ENCODE data around the gene SPAG17. TPM values are rescaled to one million over a fixed set of nuclear protein-coding genes. Genes with fewer than 3 reads are reported as not detected.

The SPAG17 gene
- total and polyA plus RNA-seq, 8 donors = 1.3 to 18.3 (median 9.7) TPM

DNA sequence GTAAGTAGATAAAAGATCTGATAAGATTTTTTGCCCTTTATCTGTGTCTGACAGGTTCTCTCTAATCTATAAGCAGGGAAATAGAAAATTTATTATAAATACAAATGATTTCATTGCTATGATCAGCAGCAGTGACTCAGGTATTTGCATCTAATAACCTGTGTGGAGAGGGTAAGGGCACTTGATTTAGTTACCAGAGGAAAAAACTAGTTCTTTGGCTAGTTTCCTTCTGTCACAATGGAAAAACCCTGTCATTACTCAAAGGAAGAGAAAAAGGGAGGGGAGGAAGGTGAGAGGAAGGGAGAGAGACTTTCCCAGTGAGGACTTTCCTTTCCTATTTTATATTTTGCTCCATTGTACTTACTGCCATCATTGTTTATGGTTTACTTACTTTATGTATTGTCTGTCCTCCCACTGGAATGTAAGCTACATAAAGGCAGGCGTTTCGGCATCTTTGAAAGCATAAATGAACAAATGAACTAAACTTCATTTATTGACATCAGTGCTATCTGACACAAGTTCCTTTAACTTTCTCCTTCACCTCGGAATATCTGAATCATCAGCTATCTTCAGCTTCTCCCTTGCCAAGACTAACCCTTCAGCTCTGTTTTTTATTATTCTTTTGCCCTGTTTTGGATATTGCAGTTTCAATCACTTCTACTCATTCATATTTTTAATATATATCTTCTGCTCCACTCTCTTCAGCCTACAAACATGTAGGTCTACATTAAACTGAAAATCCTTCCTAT is 220.6 kb downstream of the SPAG17 start:
- Histone ChIP-seq H3K4me3 (no peak overlapping the region), H3K27ac (no peak overlapping the region), H3K27me3 (no peaks in the 10 kb centered on the region), H3K9me3 (no peaks in the 10 kb centered on the region), H3K4me1 (no peaks in the 10 kb centered on the region), H3K36me3 (peaks cover 0 to 21% of the 10 kb centered on the region in 2 donors)
- TF ChIP-seq, protein P1, sequence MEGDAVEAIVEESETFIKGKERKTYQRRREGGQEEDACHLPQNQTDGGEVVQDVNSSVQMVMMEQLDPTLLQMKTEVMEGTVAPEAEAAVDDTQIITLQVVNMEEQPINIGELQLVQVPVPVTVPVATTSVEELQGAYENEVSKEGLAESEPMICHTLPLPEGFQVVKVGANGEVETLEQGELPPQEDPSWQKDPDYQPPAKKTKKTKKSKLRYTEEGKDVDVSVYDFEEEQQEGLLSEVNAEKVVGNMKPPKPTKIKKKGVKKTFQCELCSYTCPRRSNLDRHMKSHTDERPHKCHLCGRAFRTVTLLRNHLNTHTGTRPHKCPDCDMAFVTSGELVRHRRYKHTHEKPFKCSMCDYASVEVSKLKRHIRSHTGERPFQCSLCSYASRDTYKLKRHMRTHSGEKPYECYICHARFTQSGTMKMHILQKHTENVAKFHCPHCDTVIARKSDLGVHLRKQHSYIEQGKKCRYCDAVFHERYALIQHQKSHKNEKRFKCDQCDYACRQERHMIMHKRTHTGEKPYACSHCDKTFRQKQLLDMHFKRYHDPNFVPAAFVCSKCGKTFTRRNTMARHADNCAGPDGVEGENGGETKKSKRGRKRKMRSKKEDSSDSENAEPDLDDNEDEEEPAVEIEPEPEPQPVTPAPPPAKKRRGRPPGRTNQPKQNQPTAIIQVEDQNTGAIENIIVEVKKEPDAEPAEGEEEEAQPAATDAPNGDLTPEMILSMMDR (IDR thresholded peaks at IDR 0.05) = no peak
- no peak for DNase-seq
- no peak for ATAC-seq
- intact Hi-C loops (cut with DNase I) = no loop called here

- DNase-seq (no peak), ATAC-seq (no peak)
- intact Hi-C loops (cut with DNase I) = no loop called here
- Histone ChIP-seq H3K36me3 (peaks cover 0 to 72% of the 10 kb centered on the region in 2 donors), H3K27ac (no peak overlapping the region), H3K4me3 (no peak overlapping the region), H3K27me3 (no peaks in the 10 kb centered on the region), H3K4me1 (no peaks in the 10 kb centered on the region), H3K9me3 (no peaks in the 10 kb centered on the region)
- TF ChIP-seq, protein P1 (IDR thresholded peaks at IDR 0.05) = no peak
Measured at GRCh38 chr1:117959364-117959763, 225.7 kb downstream of the SPAG17 start.

- intact Hi-C loops (cut with DNase I) = no loop called here
- ATAC-seq (no peak), DNase-seq (no peak)
- TF ChIP-seq, protein P1 (IDR thresholded peaks at IDR 0.05) = no peak
- Histone ChIP-seq H3K4me3 (no peak overlapping the region), H3K27me3 (no peaks in the 10 kb centered on the region), H3K4me1 (no peaks in the 10 kb centered on the region), H3K27ac (no peak overlapping the region), H3K36me3 (peaks cover 6 to 100% of the 10 kb centered on the region in 2 donors), H3K9me3 (no peaks in the 10 kb centered on the region)
Measured at GRCh38 chr1:117952386-117952785, 232.6 kb downstream of the SPAG17 start.

- TF ChIP-seq, protein P1 (IDR thresholded peaks at IDR 0.05) = no peak
- H3K9me3 ChIP-seq = no peaks in the 10 kb centered on the region
- DNase-seq (no peak), ATAC-seq (no peak)
- no peak overlapping the region for H3K27ac ChIP-seq
- H3K27me3 ChIP-seq = no peaks in the 10 kb centered on the region
- no peaks in the 10 kb centered on the region for H3K4me1 ChIP-seq
- H3K36me3 ChIP-seq = peaks cover 0 to 99% of the 10 kb centered on the region in 2 donors
- H3K4me3 ChIP-seq = no peak overlapping the region
- intact Hi-C loops (cut with DNase I) = no loop called here
Measured at GRCh38 chr1:117942293-117942692, 242.7 kb downstream of the SPAG17 start.

GRCh38 chr1:117933769-117934168 is 251.3 kb downstream of the SPAG17 start:
- no peak for DNase-seq
- peaks cover 0 to 20% of the 10 kb centered on the region in 2 donors for H3K4me1 ChIP-seq
- peaks cover 0 to 41% of the 10 kb centered on the region in 2 donors for H3K36me3 ChIP-seq
- no peak overlapping the region for H3K27ac ChIP-seq
- intact Hi-C loops (cut with DNase I) = no loop called here
- no peak overlapping the region for H3K4me3 ChIP-seq
- no peak for ATAC-seq
- H3K9me3 ChIP-seq = no peaks in the 10 kb centered on the region
- TF ChIP-seq, protein P1 (IDR thresholded peaks at IDR 0.05) = no peak
- H3K27me3 ChIP-seq = no peaks in the 10 kb centered on the region
